ENCODE data around the gene SKI. TPM values are rescaled to one million over a fixed set of nuclear protein-coding genes. Genes with fewer than 3 reads are reported as not detected.
"Not testable (repeated sequence)": the region's sequence is repeated elsewhere in the genome, so short reads cannot be mapped to it uniquely, and the experiment has no call there.

SKI gene
- total RNA-seq, 1 experiment from 2014 or later = 89.5 TPM

DNA sequence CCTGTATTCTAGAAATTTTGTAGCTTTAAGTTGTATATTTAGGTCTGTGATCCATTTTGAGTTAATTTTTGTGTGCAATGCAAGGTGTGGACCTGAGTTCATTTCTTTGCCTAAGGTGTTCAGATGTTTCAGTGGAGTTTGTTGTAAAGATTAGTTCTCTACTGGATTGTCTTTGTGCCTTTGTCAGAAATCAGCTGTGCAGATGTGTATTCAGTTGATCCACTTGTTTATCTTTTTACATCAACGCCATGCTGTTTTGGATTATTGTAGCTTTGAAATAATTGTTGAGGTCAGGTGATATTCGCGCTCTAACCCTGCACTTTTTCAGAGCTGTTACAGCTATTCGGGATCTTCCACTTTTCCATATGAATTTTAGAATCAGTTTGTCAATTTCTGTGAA lies 32.8 kb downstream of the SKI start:
- Histone ChIP-seq H3K14ac (ENCODE audit: insufficient read depth, low read length) (no peak overlapping the region), H4K8ac (replicated peaks; ENCODE audit: insufficient read length, low read depth, low read length) (no peak overlapping the region), H3K23me2 (ENCODE audit: insufficient read length, low read depth, low read length, poor library complexity, severe bottlenecking) (no peaks in the 10 kb centered on the region), H3K27me3 (ENCODE audit: insufficient read depth, low read length) (no peaks in the 10 kb centered on the region), H3K18ac (ENCODE audit: insufficient read length, low read depth, low read length) (no peak overlapping the region), H4K91ac (ENCODE audit: insufficient read length, low read depth, low read length) (no peak overlapping the region), H3K79me1 (ENCODE audit: insufficient read depth, low read depth, low read length, poor library complexity, severe bottlenecking) (peaks cover 6% of the 10 kb centered on the region), H2BK120ac (ENCODE audit: low read depth, low read length, poor library complexity, severe bottlenecking) (no peak overlapping the region), H3K9ac (ENCODE audit: extremely low read depth, insufficient read length, low read length) (no peak overlapping the region), H2BK12ac (ENCODE audit: insufficient read length, low read depth, low read length) (no peak overlapping the region), H2BK20ac (ENCODE audit: low read depth, low read length, poor library complexity, severe bottlenecking) (no peak overlapping the region), H2BK15ac (ENCODE audit: low read depth, low read length) (no peak overlapping the region), H2AK5ac (ENCODE audit: insufficient read length, low read length) (no peak overlapping the region), H3K79me2 (ENCODE audit: insufficient read depth, low read length) (peaks cover 62% of the 10 kb centered on the region; the same call in 1 of the 2 replicates), H3K4me1 (ENCODE audit: insufficient read depth, low read length) (no peaks in the 10 kb centered on the region), H3K56ac (ENCODE audit: insufficient read length, low read depth, low read length) (no peak overlapping the region), H4K5ac (ENCODE audit: insufficient read length, low read depth, low read length) (no peak overlapping the region), H3K23ac (ENCODE audit: insufficient read length, low read depth, low read length) (no peak overlapping the region), H3K9me3 (ENCODE audit: control insufficient read depth, low read depth, low read length) (no peaks in the 10 kb centered on the region), H2AFZ (ENCODE audit: low read length) (no peak overlapping the region), H3K4ac (ENCODE audit: low read depth, low read length) (no peak overlapping the region), H2BK5ac (ENCODE audit: insufficient read length, low read length) (no peak overlapping the region), H3K27ac (ENCODE audit: insufficient read length, low read depth, low read length) (no peak overlapping the region), H3K4me2 (ENCODE audit: insufficient read depth, insufficient read length, low read length) (no peak overlapping the region), H4K20me1 (ENCODE audit: control insufficient read depth, insufficient read depth, insufficient read length) (peaks cover 3% of the 10 kb centered on the region), H3T11ph (ENCODE audit: low read length) (no peak overlapping the region)
- no peaks in the 10 kb centered on the region for H3K9me3 Mint-ChIP-seq
- TF ChIP-seq, protein P1, sequence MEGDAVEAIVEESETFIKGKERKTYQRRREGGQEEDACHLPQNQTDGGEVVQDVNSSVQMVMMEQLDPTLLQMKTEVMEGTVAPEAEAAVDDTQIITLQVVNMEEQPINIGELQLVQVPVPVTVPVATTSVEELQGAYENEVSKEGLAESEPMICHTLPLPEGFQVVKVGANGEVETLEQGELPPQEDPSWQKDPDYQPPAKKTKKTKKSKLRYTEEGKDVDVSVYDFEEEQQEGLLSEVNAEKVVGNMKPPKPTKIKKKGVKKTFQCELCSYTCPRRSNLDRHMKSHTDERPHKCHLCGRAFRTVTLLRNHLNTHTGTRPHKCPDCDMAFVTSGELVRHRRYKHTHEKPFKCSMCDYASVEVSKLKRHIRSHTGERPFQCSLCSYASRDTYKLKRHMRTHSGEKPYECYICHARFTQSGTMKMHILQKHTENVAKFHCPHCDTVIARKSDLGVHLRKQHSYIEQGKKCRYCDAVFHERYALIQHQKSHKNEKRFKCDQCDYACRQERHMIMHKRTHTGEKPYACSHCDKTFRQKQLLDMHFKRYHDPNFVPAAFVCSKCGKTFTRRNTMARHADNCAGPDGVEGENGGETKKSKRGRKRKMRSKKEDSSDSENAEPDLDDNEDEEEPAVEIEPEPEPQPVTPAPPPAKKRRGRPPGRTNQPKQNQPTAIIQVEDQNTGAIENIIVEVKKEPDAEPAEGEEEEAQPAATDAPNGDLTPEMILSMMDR (conservative IDR thresholded peaks at IDR 0.05) = no peak
- no peak for DNase-seq
- no peaks in the 10 kb centered on the region; a peak in 1 of 7 replicates for H3K36me3 Mint-ChIP-seq (ENCODE audit: insufficient read depth in 1 of 3, low read depth in 3 of 3)
- no peaks in the 10 kb centered on the region; the same call in 1 of the 2 replicates for H3K27me3 Mint-ChIP-seq (ENCODE audit: low read depth)
- peaks cover 28 to 40% of the 10 kb centered on the region in 2 experiments for H3K4me1 Mint-ChIP-seq
- WGBS (ENCODE audit: extremely low coverage, insufficient read length, low lambda C conversion rate) = no CpG with 5 or more reads among the region's 4 CpGs
- no peak overlapping the region for H3K4me3 Mint-ChIP-seq
- H3K27ac Mint-ChIP-seq = peak overlapping the region in 1 of 3 experiments; percentile 30; a peak in 1 of 7 replicates

DNA sequence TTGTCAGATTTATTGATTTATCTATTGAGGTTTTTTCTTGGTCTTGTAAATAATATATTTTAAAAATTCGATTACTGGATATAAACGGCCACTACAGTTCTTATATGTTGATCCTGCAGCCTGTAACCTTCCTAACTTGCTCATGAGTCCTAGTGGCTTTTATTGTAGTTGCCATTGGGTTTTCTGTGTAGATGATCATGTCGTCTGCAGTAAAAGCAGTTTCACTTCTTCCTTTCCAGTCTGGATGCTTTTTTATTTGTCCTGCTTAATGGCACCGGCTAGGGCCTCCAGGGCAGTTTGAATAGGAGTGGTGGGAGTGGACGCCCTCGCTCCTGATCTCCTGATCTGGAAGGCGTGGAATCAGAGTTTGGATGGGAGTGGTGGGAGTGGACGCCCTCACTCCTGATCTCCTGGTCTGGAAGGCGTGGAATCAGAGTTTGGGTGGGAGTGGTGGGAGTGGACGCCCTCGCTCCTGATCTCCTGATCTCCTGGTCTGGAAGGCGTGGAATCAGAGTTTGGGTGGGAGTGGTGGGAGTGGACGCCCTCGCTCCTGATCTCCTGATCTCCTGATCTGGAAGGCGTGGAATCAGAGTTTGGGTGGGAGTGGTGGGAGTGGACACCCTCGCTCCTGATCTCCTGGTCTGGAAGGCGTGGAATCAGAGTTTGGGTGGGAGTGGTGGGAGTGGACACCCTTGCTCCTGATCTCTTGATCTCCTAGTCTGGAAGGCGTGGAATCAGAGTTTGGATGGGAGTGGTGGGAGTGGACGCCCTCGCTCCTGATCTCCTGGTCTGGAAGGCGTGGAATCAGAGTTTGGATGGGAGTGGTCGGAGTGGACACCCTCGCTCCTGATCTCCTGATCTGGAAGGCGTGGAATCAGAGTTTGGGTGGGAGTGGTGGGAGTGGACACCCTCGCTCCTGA lies 33.6 kb downstream of the SKI start:
- peaks cover 62% of the 10 kb centered on the region for H3K79me2 ChIP-seq (ENCODE audit: insufficient read depth, low read length)
- not testable (repeated sequence) for H3K18ac ChIP-seq (ENCODE audit: insufficient read length, low read depth, low read length); H4K8ac ChIP-seq (replicated peaks; ENCODE audit: insufficient read length, low read depth, low read length); H2BK5ac ChIP-seq (ENCODE audit: insufficient read length, low read length); H2BK20ac ChIP-seq (ENCODE audit: low read depth, low read length, poor library complexity, severe bottlenecking); H2BK120ac ChIP-seq (ENCODE audit: low read depth, low read length, poor library complexity, severe bottlenecking); H3K9me3 Mint-ChIP-seq; H2AK5ac ChIP-seq (ENCODE audit: insufficient read length, low read length); H2BK12ac ChIP-seq (ENCODE audit: insufficient read length, low read depth, low read length); H3K27me3 Mint-ChIP-seq (ENCODE audit: low read depth); H3K4me3 Mint-ChIP-seq; H3K14ac ChIP-seq (ENCODE audit: insufficient read depth, low read length); H4K5ac ChIP-seq (ENCODE audit: insufficient read length, low read depth, low read length); H3K23ac ChIP-seq (ENCODE audit: insufficient read length, low read depth, low read length); DNase-seq; H3K36me3 Mint-ChIP-seq (ENCODE audit: insufficient read depth in 1 of 3, low read depth in 3 of 3); H3K9me3 ChIP-seq (ENCODE audit: control insufficient read depth, low read depth, low read length); H3K4ac ChIP-seq (ENCODE audit: low read depth, low read length); H3K27me3 ChIP-seq (ENCODE audit: insufficient read depth, low read length); H3T11ph ChIP-seq (ENCODE audit: low read length); H2AFZ ChIP-seq (ENCODE audit: low read length); H3K9ac ChIP-seq (ENCODE audit: extremely low read depth, insufficient read length, low read length); H4K20me1 ChIP-seq (ENCODE audit: control insufficient read depth, insufficient read depth, insufficient read length); H4K91ac ChIP-seq (ENCODE audit: insufficient read length, low read depth, low read length); H3K56ac ChIP-seq (ENCODE audit: insufficient read length, low read depth, low read length); H3K27ac ChIP-seq (ENCODE audit: insufficient read length, low read depth, low read length); H3K23me2 ChIP-seq (ENCODE audit: insufficient read length, low read depth, low read length, poor library complexity, severe bottlenecking); H2BK15ac ChIP-seq (ENCODE audit: low read depth, low read length); H3K79me1 ChIP-seq (ENCODE audit: insufficient read depth, low read depth, low read length, poor library complexity, severe bottlenecking); H3K4me1 ChIP-seq (ENCODE audit: insufficient read depth, low read length); H3K4me2 ChIP-seq (ENCODE audit: insufficient read depth, insufficient read length, low read length)
- H3K27ac Mint-ChIP-seq = peak overlapping the region; percentile 80 to 89 (median 82); a peak in 4 of 7 replicates
- no CpG with 5 or more reads among the region's 25 CpGs for WGBS (ENCODE audit: extremely low coverage, insufficient read length, low lambda C conversion rate)
- peaks cover 34 to 49% of the 10 kb centered on the region in 2 experiments for H3K4me1 Mint-ChIP-seq
